Esophagus muscularis mucosa (tissue), 4 donors: ENCODE data around the gene PCDH9.

Experiments used
- CTCF ChIP-seq, 3 experiments: fragments of 200-600 bp in 2 of 3; fragments of 450-650 bp in 1 of 3; sonication (generic) in 2 of 3; IDR thresholded peaks; one replicate each; pipeline ENCODE4 v1.5.1; 2017 to 2019; ENCODE audit warnings: antibody characterized with exemption in 3 of 3, mild to moderate bottlenecking in 2 of 3, moderate library complexity in 1 of 3
- EP300 ChIP-seq: sonication (generic); formaldehyde crosslinking; IDR thresholded peaks from one replicate; pipeline ENCODE4 v1.6.1; 2017; ENCODE audit warnings: antibody characterized with exemption
- POLR2AphosphoS5 ChIP-seq, 2 donors: sonication (generic); formaldehyde crosslinking; IDR thresholded peaks; one replicate each; pipeline ENCODE4 v1.6.1; 2017; ENCODE audit warnings: antibody characterized with exemption in 2 of 2

- no peak for TF ChIP-seq CTCF (IDR thresholded peaks at IDR 0.05)
- TF ChIP-seq EP300, result no peak
- TF ChIP-seq POLR2AphosphoS5 (IDR thresholded peaks at IDR 0.05), result no peak
These were observed 334.8 kb downstream of the PCDH9 start for GRCh38 chr13:66895320-66895719.
